GM23338 (cell line): Measurements from ENCODE around the gene GAL3ST1. TPM values are rescaled to one million over a fixed set of nuclear protein-coding genes. Genes with fewer than 3 reads are reported as not detected.
A peak's percentile ranks its signal among the peaks of the same experiment; 100 is the strongest.

Experiments
- ATAC-seq: fragments of 200-7000 bp; cut with Tn5 transposase; 3 replicates; pipeline ENCODE4 v1.9.1; 2020
- DNase-seq: peaks from one replicate; pipeline ENCODE4 v3.0.0-alpha.2; 2015; ENCODE audit warnings: low spot score
- H2AFZ ChIP-seq: fragments of 200-600 bp; sonication (generic); 2 replicates; pipeline ENCODE4 v1.8.0; 2016; ENCODE audit warnings: antibody characterized with exemption, mild to moderate bottlenecking, moderate library complexity
- H3F3A ChIP-seq: fragments of 200-600 bp; sonication (generic); replicated peaks from 2 replicates; pipeline ENCODE4 v1.8.0; 2017; ENCODE audit warnings: antibody characterized with exemption, mixed run types, low read depth
- H3K27ac ChIP-seq: fragments of 200-600 bp; sonication (generic); 2 replicates; pipeline ENCODE4 v1.6.1; 2016; ENCODE audit warnings: low read depth
- H3K27me3 ChIP-seq: fragments of 200-600 bp; sonication (generic); 2 replicates; pipeline ENCODE4 v1.8.0; 2016; ENCODE audit warnings: mild to moderate bottlenecking, mixed run types, moderate library complexity; ENCODE audit not compliant: insufficient read depth
- H3K36me3 ChIP-seq: fragments of 200-600 bp; sonication (generic); 2 replicates; pipeline ENCODE4 v1.8.0; 2016; ENCODE audit warnings: mild to moderate bottlenecking; ENCODE audit not compliant: insufficient read depth
- H3K4me1 ChIP-seq: fragments of 200-600 bp; sonication (generic); 2 replicates; pipeline ENCODE4 v1.8.0; 2016; ENCODE audit warnings: mild to moderate bottlenecking, moderate library complexity; ENCODE audit not compliant: insufficient read depth
- H3K4me2 ChIP-seq: fragments of 200-600 bp; sonication (generic); 2 replicates; pipeline ENCODE4 v1.7.1; 2017; ENCODE audit warnings: mixed run types
- H3K4me3 ChIP-seq: fragments of 200-600 bp; sonication (generic); 2 replicates; pipeline ENCODE4 v1.6.1; 2016; ENCODE audit warnings: mixed run types
- H3K79me2 ChIP-seq: fragments of 200-600 bp; sonication (generic); replicated peaks from 2 replicates; pipeline ENCODE4 v1.8.0; 2017; ENCODE audit warnings: mild to moderate bottlenecking; ENCODE audit not compliant: insufficient read depth
- H3K9me2 ChIP-seq: fragments of 200-600 bp; sonication (generic); 2 replicates; pipeline ENCODE4 v1.8.0; 2017; ENCODE audit not compliant: insufficient read depth
- H4K20me1 ChIP-seq: fragments of 200-600 bp; sonication (generic); replicated peaks from 2 replicates; pipeline ENCODE4 v1.8.0; 2017; ENCODE audit warnings: mild to moderate bottlenecking; ENCODE audit not compliant: insufficient read depth
- H3K27ac Mint-ChIP-seq: 2 replicates; pipeline ENCODE4 v1.8.0; 2020; ENCODE audit warnings: inconsistent platforms, mild to moderate bottlenecking, moderate library complexity, mixed read lengths
- H3K27me3 Mint-ChIP-seq: 3 replicates; pipeline ENCODE4 v1.8.0; 2022; ENCODE audit warnings: low read depth, mild to moderate bottlenecking, moderate library complexity, mixed read lengths, inconsistent platforms; ENCODE audit not compliant: insufficient read depth, poor library complexity
- H3K36me3 Mint-ChIP-seq: 3 replicates; pipeline ENCODE4 v1.8.0; 2021; ENCODE audit warnings: low read depth, mild to moderate bottlenecking, inconsistent platforms, moderate library complexity, mixed read lengths
- H3K4me1 Mint-ChIP-seq: 3 replicates; pipeline ENCODE4 v1.8.0; 2020; ENCODE audit warnings: mild to moderate bottlenecking, inconsistent platforms, mixed read lengths
- H3K4me3 Mint-ChIP-seq: 3 replicates; pipeline ENCODE4 v1.8.0; 2021; ENCODE audit warnings: moderate library complexity, mild to moderate bottlenecking, inconsistent platforms, mixed read lengths
- H3K9me3 Mint-ChIP-seq: 3 replicates; pipeline ENCODE4 v1.8.0; 2020; ENCODE audit warnings: moderate library complexity, mild to moderate bottlenecking, inconsistent platforms, mixed read lengths
- CREB1 ChIP-seq: fragments of 250-450 bp; sonication (Bioruptor Pico); IDR thresholded peaks from 2 replicates; pipeline ENCODE4 v1.5.0; 2020; ENCODE audit warnings: low read depth, mild to moderate bottlenecking, moderate library complexity
- EZH2 ChIP-seq: fragments of 200-600 bp; sonication (generic); IDR thresholded peaks from one replicate; pipeline ENCODE4 v1.8.0; 2017; ENCODE audit warnings: antibody characterized with exemption, mild to moderate bottlenecking, low read depth; ENCODE audit not compliant: unreplicated experiment
- EZH2phosphoT487 ChIP-seq: fragments of 200-600 bp; sonication (generic); IDR thresholded peaks from one replicate; pipeline ENCODE4 v1.8.1; 2018; ENCODE audit warnings: antibody characterized with exemption; ENCODE audit not compliant: unreplicated experiment
- JUNB ChIP-seq: IDR thresholded peaks from one replicate; pipeline ENCODE4 v1.6.1; 2016; ENCODE audit warnings: antibody characterized with exemption; ENCODE audit not compliant: unreplicated experiment
- NANOG ChIP-seq: IDR thresholded peaks from 2 replicates; pipeline ENCODE4 v1.6.1; 2016; ENCODE audit warnings: antibody characterized with exemption, borderline replicate concordance
- POLR2AphosphoS5 ChIP-seq: IDR thresholded peaks from 2 replicates; pipeline ENCODE4 v1.6.1; 2016; ENCODE audit warnings: antibody characterized with exemption, low read depth
- STAT1 ChIP-seq: IDR thresholded peaks from one replicate; pipeline ENCODE4 v1.6.1; 2016; ENCODE audit warnings: antibody characterized with exemption; ENCODE audit not compliant: unreplicated experiment
- ZNF114 ChIP-seq: fragments of 250-450 bp; sonication (Bioruptor Pico); IDR thresholded peaks from 2 replicates; pipeline ENCODE4 v1.5.0; 2020; ENCODE audit warnings: mild to moderate bottlenecking, moderate library complexity
- ZNF331 ChIP-seq: fragments of 250-450 bp; sonication (Bioruptor Pico); IDR thresholded peaks from 2 replicates; pipeline ENCODE4 v1.5.0; 2020; ENCODE audit warnings: low read depth, mild to moderate bottlenecking, moderate library complexity
- polyA plus RNA-seq: library from polyadenylated mRNA; unstranded; fragments of >200 nt; fragmentation: Nextera tagmentation; extraction: Ambion mirVana; gene quantifications from 2 replicates; pipeline ENCODE4 v1.2.1, GENCODE V29; 2016
- total RNA-seq: library from RNA; depleted of rRNA; stranded (reverse); fragments of >200 nt; shearing (Covaris generic); gene quantifications from 2 replicates; pipeline ENCODE4 v1.2.3, GENCODE V29; 2014
- TF ChIP-seq, protein P1 (sequence below): fragments of 250-450 bp; sonication (Bioruptor Pico); IDR thresholded peaks from 2 replicates; pipeline ENCODE4 v1.5.0; 2020; ENCODE audit warnings: mild to moderate bottlenecking, moderate library complexity
- TF ChIP-seq, protein P2 (sequence below): IDR thresholded peaks from one replicate; pipeline ENCODE4 v1.6.1; 2018; ENCODE audit warnings: antibody characterized with exemption; ENCODE audit not compliant: unreplicated experiment
- TF ChIP-seq, protein P3 (sequence below): IDR thresholded peaks from 2 replicates; pipeline ENCODE4 v1.6.1; 2016; ENCODE audit warnings: antibody characterized with exemption
- TF ChIP-seq, protein P4 (sequence below), 2 experiments: fragments of 200-600 bp in 1 of 2; sonication (generic) in 1 of 2; conservative IDR thresholded peaks; 2 replicates each; pipeline versions ENCODE4 v1.5.1 to v1.6.1; 2016 to 2017; ENCODE audit warnings: antibody characterized with exemption in 2 of 2, low read depth in 2 of 2, mild to moderate bottlenecking in 2 of 2, moderate library complexity in 1 of 2

The GAL3ST1 gene
- total and polyA plus RNA-seq, 2 experiments from 2014 or later = 8.2 to 13.3 TPM

DNA sequence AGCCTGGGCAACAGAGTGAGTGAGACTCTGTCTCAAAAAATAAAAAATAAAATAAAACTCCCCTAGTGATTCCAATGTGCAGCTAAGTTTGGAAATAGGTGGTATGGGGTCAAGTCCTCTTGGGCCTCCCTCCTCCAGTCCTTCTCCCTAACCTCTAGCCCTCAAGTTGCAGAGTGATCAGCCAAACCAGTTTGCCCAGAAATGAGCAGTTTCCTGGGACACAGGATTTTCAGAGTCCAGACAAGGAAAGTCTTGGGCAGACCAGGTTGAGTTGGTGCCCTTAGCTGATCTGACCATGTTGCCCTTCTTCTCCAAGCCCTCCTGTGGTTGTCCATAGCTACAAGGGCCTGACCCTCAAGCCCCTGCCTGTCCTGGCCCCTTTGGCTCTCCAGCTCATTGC, 40.4 kb upstream of the GAL3ST1 start:
- Histone ChIP-seq H3K27me3 (no peaks in the 10 kb centered on the region), H3K36me3 (peaks cover 11% of the 10 kb centered on the region), H3K4me1 (no peaks in the 10 kb centered on the region), H3F3A (no peaks in the 10 kb centered on the region), H3K79me2 (no peaks in the 10 kb centered on the region), H3K9me2 (no peaks in the 10 kb centered on the region), H3K27ac (no peak overlapping the region), H4K20me1 (0 out of 2 replicates have a peak, but pooled peaks cover 6% of the 10 kb centered on the region), H3K4me2 (no peak overlapping the region), H3K4me3 (no peak overlapping the region), H2AFZ (no peak overlapping the region)
- H3K4me1 Mint-ChIP-seq = no peaks in the 10 kb centered on the region; the same call in 2 of the 3 replicates
- no peak for ATAC-seq
- peaks cover 77% of the 10 kb centered on the region for H3K36me3 Mint-ChIP-seq
- no peak for DNase-seq
- no peaks in the 10 kb centered on the region for H3K9me3 Mint-ChIP-seq
- peak overlapping the region; percentile 56; the same call in 1 of the 2 replicates for H3K27ac Mint-ChIP-seq
- peaks cover 3% of the 10 kb centered on the region for H3K27me3 Mint-ChIP-seq
- TF ChIP-seq NANOG (no peak), EZH2 (no peak), EZH2phosphoT487 (no peak), JUNB (no peak), POLR2AphosphoS5 (no peak), STAT1 (no peak), CREB1 (CRISPR knock-in tag) (no peak), ZNF114 (CRISPR knock-in tag) (no peak), ZNF331 (no peak)
- TF ChIP-seq, protein P1, sequence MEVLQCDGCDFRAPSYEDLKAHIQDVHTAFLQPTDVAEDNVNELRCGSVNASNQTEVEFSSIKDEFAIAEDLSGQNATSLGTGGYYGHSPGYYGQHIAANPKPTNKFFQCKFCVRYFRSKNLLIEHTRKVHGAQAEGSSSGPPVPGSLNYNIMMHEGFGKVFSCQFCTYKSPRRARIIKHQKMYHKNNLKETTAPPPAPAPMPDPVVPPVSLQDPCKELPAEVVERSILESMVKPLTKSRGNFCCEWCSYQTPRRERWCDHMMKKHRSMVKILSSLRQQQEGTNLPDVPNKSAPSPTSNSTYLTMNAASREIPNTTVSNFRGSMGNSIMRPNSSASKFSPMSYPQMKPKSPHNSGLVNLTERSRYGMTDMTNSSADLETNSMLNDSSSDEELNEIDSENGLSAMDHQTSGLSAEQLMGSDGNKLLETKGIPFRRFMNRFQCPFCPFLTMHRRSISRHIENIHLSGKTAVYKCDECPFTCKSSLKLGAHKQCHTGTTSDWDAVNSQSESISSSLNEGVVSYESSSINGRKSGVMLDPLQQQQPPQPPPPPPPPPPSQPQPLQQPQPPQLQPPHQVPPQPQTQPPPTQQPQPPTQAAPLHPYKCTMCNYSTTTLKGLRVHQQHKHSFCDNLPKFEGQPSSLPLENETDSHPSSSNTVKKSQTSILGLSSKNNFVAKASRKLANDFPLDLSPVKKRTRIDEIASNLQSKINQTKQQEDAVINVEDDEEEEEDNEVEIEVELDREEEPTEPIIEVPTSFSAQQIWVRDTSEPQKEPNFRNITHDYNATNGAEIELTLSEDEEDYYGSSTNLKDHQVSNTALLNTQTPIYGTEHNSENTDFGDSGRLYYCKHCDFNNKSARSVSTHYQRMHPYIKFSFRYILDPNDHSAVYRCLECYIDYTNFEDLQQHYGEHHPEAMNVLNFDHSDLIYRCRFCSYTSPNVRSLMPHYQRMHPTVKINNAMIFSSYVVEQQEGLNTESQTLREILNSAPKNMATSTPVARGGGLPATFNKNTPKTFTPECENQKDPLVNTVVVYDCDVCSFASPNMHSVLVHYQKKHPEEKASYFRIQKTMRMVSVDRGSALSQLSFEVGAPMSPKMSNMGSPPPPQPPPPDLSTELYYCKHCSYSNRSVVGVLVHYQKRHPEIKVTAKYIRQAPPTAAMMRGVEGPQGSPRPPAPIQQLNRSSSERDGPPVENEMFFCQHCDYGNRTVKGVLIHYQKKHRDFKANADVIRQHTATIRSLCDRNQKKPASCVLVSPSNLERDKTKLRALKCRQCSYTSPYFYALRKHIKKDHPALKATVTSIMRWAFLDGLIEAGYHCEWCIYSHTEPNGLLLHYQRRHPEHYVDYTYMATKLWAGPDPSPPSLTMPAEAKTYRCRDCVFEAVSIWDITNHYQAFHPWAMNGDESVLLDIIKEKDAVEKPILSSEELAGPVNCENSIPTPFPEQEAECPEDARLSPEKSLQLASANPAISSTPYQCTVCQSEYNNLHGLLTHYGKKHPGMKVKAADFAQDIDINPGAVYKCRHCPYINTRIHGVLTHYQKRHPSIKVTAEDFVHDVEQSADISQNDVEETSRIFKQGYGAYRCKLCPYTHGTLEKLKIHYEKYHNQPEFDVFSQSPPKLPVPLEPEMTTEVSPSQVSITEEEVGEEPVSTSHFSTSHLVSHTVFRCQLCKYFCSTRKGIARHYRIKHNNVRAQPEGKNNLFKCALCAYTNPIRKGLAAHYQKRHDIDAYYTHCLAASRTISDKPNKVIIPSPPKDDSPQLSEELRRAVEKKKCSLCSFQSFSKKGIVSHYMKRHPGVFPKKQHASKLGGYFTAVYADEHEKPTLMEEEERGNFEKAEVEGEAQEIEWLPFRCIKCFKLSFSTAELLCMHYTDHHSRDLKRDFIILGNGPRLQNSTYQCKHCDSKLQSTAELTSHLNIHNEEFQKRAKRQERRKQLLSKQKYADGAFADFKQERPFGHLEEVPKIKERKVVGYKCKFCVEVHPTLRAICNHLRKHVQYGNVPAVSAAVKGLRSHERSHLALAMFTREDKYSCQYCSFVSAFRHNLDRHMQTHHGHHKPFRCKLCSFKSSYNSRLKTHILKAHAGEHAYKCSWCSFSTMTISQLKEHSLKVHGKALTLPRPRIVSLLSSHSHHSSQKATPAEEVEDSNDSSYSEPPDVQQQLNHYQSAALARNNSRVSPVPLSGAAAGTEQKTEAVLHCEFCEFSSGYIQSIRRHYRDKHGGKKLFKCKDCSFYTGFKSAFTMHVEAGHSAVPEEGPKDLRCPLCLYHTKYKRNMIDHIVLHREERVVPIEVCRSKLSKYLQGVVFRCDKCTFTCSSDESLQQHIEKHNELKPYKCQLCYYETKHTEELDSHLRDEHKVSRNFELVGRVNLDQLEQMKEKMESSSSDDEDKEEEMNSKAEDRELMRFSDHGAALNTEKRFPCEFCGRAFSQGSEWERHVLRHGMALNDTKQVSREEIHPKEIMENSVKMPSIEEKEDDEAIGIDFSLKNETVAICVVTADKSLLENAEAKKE (CRISPR knock-in tag) = no peak
- TF ChIP-seq, protein P2, sequence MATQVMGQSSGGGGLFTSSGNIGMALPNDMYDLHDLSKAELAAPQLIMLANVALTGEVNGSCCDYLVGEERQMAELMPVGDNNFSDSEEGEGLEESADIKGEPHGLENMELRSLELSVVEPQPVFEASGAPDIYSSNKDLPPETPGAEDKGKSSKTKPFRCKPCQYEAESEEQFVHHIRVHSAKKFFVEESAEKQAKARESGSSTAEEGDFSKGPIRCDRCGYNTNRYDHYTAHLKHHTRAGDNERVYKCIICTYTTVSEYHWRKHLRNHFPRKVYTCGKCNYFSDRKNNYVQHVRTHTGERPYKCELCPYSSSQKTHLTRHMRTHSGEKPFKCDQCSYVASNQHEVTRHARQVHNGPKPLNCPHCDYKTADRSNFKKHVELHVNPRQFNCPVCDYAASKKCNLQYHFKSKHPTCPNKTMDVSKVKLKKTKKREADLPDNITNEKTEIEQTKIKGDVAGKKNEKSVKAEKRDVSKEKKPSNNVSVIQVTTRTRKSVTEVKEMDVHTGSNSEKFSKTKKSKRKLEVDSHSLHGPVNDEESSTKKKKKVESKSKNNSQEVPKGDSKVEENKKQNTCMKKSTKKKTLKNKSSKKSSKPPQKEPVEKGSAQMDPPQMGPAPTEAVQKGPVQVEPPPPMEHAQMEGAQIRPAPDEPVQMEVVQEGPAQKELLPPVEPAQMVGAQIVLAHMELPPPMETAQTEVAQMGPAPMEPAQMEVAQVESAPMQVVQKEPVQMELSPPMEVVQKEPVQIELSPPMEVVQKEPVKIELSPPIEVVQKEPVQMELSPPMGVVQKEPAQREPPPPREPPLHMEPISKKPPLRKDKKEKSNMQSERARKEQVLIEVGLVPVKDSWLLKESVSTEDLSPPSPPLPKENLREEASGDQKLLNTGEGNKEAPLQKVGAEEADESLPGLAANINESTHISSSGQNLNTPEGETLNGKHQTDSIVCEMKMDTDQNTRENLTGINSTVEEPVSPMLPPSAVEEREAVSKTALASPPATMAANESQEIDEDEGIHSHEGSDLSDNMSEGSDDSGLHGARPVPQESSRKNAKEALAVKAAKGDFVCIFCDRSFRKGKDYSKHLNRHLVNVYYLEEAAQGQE = no peak
- TF ChIP-seq, protein P3, sequence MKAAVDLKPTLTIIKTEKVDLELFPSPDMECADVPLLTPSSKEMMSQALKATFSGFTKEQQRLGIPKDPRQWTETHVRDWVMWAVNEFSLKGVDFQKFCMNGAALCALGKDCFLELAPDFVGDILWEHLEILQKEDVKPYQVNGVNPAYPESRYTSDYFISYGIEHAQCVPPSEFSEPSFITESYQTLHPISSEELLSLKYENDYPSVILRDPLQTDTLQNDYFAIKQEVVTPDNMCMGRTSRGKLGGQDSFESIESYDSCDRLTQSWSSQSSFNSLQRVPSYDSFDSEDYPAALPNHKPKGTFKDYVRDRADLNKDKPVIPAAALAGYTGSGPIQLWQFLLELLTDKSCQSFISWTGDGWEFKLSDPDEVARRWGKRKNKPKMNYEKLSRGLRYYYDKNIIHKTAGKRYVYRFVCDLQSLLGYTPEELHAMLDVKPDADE = no peak
- TF ChIP-seq, protein P4, sequence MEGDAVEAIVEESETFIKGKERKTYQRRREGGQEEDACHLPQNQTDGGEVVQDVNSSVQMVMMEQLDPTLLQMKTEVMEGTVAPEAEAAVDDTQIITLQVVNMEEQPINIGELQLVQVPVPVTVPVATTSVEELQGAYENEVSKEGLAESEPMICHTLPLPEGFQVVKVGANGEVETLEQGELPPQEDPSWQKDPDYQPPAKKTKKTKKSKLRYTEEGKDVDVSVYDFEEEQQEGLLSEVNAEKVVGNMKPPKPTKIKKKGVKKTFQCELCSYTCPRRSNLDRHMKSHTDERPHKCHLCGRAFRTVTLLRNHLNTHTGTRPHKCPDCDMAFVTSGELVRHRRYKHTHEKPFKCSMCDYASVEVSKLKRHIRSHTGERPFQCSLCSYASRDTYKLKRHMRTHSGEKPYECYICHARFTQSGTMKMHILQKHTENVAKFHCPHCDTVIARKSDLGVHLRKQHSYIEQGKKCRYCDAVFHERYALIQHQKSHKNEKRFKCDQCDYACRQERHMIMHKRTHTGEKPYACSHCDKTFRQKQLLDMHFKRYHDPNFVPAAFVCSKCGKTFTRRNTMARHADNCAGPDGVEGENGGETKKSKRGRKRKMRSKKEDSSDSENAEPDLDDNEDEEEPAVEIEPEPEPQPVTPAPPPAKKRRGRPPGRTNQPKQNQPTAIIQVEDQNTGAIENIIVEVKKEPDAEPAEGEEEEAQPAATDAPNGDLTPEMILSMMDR (conservative IDR thresholded peaks at IDR 0.05; ENCODE audit: low read depth in 2 of 2) = no peak
- no peak overlapping the region for H3K4me3 Mint-ChIP-seq
